Neural progenitor cell (in vitro differentiated cells): ENCODE data around the gene SLC39A12. TPM values are rescaled to one million over a fixed set of nuclear protein-coding genes. Genes with fewer than 3 reads are reported as not detected.

ENCODE experiments used
- DNase-seq: peaks from one replicate; pipeline ENCODE4 v3.0.0-alpha.2; 2016; ENCODE audit warnings: low spot score
- H2AFZ ChIP-seq: fragments of 200-600 bp; sonication (generic); replicated peaks from 2 replicates; pipeline ENCODE4 v1.6.1; 2016; ENCODE audit warnings: antibody characterized with exemption
- H3F3A ChIP-seq: fragments of 200-600 bp; sonication (generic); 2 replicates; pipeline ENCODE4 v1.6.1; 2016; ENCODE audit warnings: antibody characterized with exemption, low read depth
- H3K27ac ChIP-seq: fragments of 200-600 bp; sonication (generic); 2 replicates; pipeline ENCODE4 v1.5.1; 2016; ENCODE audit warnings: mild to moderate bottlenecking
- H3K27me3 ChIP-seq: fragments of 200-600 bp; sonication (generic); 2 replicates; pipeline ENCODE4 v1.6.1; 2016; ENCODE audit warnings: mild to moderate bottlenecking, moderate library complexity
- H3K36me3 ChIP-seq: fragments of 200-600 bp; sonication (generic); 2 replicates; pipeline ENCODE4 v1.5.1; 2016
- H3K4me1 ChIP-seq: fragments of 200-600 bp; sonication (generic); 2 replicates; pipeline ENCODE4 v1.6.1; 2016; ENCODE audit warnings: mixed run types
- H3K4me2 ChIP-seq: fragments of 200-600 bp; sonication (generic); 2 replicates; pipeline ENCODE4 v1.6.1; 2016
- H3K4me3 ChIP-seq: fragments of 200-600 bp; sonication (generic); 2 replicates; pipeline ENCODE4 v1.5.1; 2016
- H3K79me2 ChIP-seq: fragments of 200-600 bp; sonication (generic); 2 replicates; pipeline ENCODE4 v1.6.1; 2016; ENCODE audit warnings: low read depth
- H3K9ac ChIP-seq: fragments of 200-600 bp; sonication (generic); 2 replicates; pipeline ENCODE4 v1.6.1; 2016
- H3K9me3 ChIP-seq: fragments of 200-600 bp; sonication (generic); 2 replicates; pipeline ENCODE4 v1.5.1; 2016; ENCODE audit warnings: low read depth
- H4K20me1 ChIP-seq: fragments of 200-600 bp; sonication (generic); 2 replicates; pipeline ENCODE4 v1.6.1; 2016; ENCODE audit warnings: low read depth
- H3K27ac Mint-ChIP-seq: 3 replicates; pipeline ENCODE4 v1.8.0; 2021; ENCODE audit warnings: mixed read lengths
- H3K27me3 Mint-ChIP-seq: 2 replicates; pipeline ENCODE4 v1.8.0; 2022; ENCODE audit warnings: low read depth, mild to moderate bottlenecking, inconsistent platforms, moderate library complexity, mixed read lengths; ENCODE audit not compliant: insufficient read depth
- H3K36me3 Mint-ChIP-seq: 3 replicates; pipeline ENCODE4 v1.8.0; 2021; ENCODE audit warnings: mixed read lengths
- H3K4me1 Mint-ChIP-seq: 3 replicates; pipeline ENCODE4 v1.8.0; 2021; ENCODE audit warnings: mixed read lengths
- H3K4me3 Mint-ChIP-seq: 3 replicates; pipeline ENCODE4 v1.8.0; 2021; ENCODE audit warnings: mild to moderate bottlenecking, moderate library complexity, mixed read lengths
- H3K9me3 Mint-ChIP-seq: 3 replicates; pipeline ENCODE4 v1.8.0; 2020; ENCODE audit warnings: mixed read lengths
- EZH2 ChIP-seq: fragments of 200-600 bp; sonication (generic); IDR thresholded peaks from 2 replicates; pipeline ENCODE4 v1.6.1; 2017; ENCODE audit warnings: antibody characterized with exemption, mild to moderate bottlenecking, moderate library complexity
- EZH2phosphoT487 ChIP-seq: fragments of 200-600 bp; sonication (generic); IDR thresholded peaks from 2 replicates; pipeline ENCODE4 v1.6.1; 2017; ENCODE audit warnings: antibody characterized with exemption
- total RNA-seq: library from RNA; depleted of rRNA; stranded (reverse); fragments of >200 nt; gene quantifications from 2 replicates; pipeline ENCODE4 v1.2.3, GENCODE V29; 2015; ENCODE audit warnings: low replicate concordance
- TF ChIP-seq, protein P1 (sequence below): fragments of 200-600 bp; sonication (generic); IDR thresholded peaks from 2 replicates; pipeline ENCODE4 v1.5.1; 2017; ENCODE audit warnings: antibody characterized with exemption, mild to moderate bottlenecking

SLC39A12 gene
- total RNA-seq, 1 donor from 2014 or later, result 0.22 TPM

- H4K20me1 ChIP-seq, result no peaks in the 10 kb centered on the region
- Mint-ChIP-seq H3K27ac (no peak overlapping the region), H3K4me3 (no peak overlapping the region), H3K4me1 (peaks cover 8% of the 10 kb centered on the region), H3K27me3 (no peaks in the 10 kb centered on the region), H3K9me3 (no peaks in the 10 kb centered on the region), H3K36me3 (no peaks in the 10 kb centered on the region)
- no peaks in the 10 kb centered on the region for H3K79me2 ChIP-seq
- no peaks in the 10 kb centered on the region for H3K36me3 ChIP-seq
- no peak overlapping the region for H3K27ac ChIP-seq
- H3K9ac ChIP-seq, result no peak overlapping the region
- TF ChIP-seq EZH2, result no peak
- TF ChIP-seq, protein P1, sequence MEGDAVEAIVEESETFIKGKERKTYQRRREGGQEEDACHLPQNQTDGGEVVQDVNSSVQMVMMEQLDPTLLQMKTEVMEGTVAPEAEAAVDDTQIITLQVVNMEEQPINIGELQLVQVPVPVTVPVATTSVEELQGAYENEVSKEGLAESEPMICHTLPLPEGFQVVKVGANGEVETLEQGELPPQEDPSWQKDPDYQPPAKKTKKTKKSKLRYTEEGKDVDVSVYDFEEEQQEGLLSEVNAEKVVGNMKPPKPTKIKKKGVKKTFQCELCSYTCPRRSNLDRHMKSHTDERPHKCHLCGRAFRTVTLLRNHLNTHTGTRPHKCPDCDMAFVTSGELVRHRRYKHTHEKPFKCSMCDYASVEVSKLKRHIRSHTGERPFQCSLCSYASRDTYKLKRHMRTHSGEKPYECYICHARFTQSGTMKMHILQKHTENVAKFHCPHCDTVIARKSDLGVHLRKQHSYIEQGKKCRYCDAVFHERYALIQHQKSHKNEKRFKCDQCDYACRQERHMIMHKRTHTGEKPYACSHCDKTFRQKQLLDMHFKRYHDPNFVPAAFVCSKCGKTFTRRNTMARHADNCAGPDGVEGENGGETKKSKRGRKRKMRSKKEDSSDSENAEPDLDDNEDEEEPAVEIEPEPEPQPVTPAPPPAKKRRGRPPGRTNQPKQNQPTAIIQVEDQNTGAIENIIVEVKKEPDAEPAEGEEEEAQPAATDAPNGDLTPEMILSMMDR, result no peak
- TF ChIP-seq EZH2phosphoT487, result no peak
- H3K4me3 ChIP-seq, result no peak overlapping the region
- H3K4me2 ChIP-seq, result no peak overlapping the region
- no peak overlapping the region for H2AFZ ChIP-seq
- H3K9me3 ChIP-seq, result no peaks in the 10 kb centered on the region
- no peak for DNase-seq
- no peaks in the 10 kb centered on the region for H3K27me3 ChIP-seq
- no peaks in the 10 kb centered on the region for H3K4me1 ChIP-seq
- no peaks in the 10 kb centered on the region for H3F3A ChIP-seq
Observed at GRCh38 chr10:17906002-17906401, 45.7 kb upstream of the SLC39A12 start.

DNA sequence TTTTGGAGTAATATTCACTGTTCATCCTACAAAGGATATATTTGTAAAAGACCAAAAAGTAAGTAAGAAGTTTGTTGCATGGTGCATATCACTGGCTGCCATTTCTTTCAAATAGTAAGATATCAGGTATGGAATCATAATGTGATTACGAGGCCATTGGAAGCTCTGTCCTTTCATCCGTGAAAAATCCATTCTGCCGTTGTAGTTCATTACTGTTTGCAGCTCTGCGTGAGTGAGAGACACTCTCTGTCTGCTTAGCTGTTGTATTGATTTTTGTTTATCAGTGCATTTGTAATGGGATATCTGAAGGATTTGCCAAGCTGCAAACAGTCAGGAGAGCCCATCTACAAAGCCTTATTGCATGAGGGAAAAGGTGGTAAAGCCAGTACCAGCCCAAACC is 44.1 kb upstream of the SLC39A12 start:
- Mint-ChIP-seq H3K27ac (no peak overlapping the region), H3K9me3 (peaks cover 2% of the 10 kb centered on the region)
- TF ChIP-seq EZH2 (no peak), EZH2phosphoT487 (no peak)
- TF ChIP-seq, protein P1, result no peak

GRCh38 chr10:17910125-17910789 is 41.5 kb upstream of the SLC39A12 start:
- H3K4me1 ChIP-seq, result no peaks in the 10 kb centered on the region
- H3K27ac ChIP-seq, result no peak overlapping the region
- DNase-seq, result peak; percentile 70
- H3K4me3 Mint-ChIP-seq, result no peak overlapping the region
- H3K9me3 Mint-ChIP-seq, result peaks cover 2% of the 10 kb centered on the region
- H3K9me3 ChIP-seq, result no peaks in the 10 kb centered on the region
- no peak overlapping the region for H3K4me2 ChIP-seq
- no peaks in the 10 kb centered on the region for H3K36me3 ChIP-seq
- no peaks in the 10 kb centered on the region for H3K27me3 Mint-ChIP-seq
- peak overlapping the region; percentile 69 for H2AFZ ChIP-seq
- H4K20me1 ChIP-seq, result no peaks in the 10 kb centered on the region
- H3K79me2 ChIP-seq, result no peaks in the 10 kb centered on the region
- no peak for TF ChIP-seq EZH2
- TF ChIP-seq, protein P1, result peak; percentile 74
- TF ChIP-seq EZH2phosphoT487, result no peak
- H3K4me3 ChIP-seq, result no peak overlapping the region
- no peaks in the 10 kb centered on the region for H3K36me3 Mint-ChIP-seq
- H3F3A ChIP-seq, result peaks cover 5% of the 10 kb centered on the region
- H3K9ac ChIP-seq, result no peak overlapping the region
- H3K4me1 Mint-ChIP-seq, result peaks cover 8% of the 10 kb centered on the region
- H3K27ac Mint-ChIP-seq, result no peak overlapping the region
- no peaks in the 10 kb centered on the region for H3K27me3 ChIP-seq

More for the DNA sequence above, 44.1 kb upstream of the SLC39A12 start:
- Mint-ChIP-seq H3K4me3 (no peak overlapping the region), H3K36me3 (no peaks in the 10 kb centered on the region), H3K4me1 (peaks cover 8% of the 10 kb centered on the region), H3K27me3 (no peaks in the 10 kb centered on the region)
- H3K4me2 ChIP-seq, result no peak overlapping the region
- H3K4me3 ChIP-seq, result no peak overlapping the region
- H3F3A ChIP-seq, result no peaks in the 10 kb centered on the region
- H3K27me3 ChIP-seq, result no peaks in the 10 kb centered on the region
- H3K27ac ChIP-seq, result no peak overlapping the region
- H3K36me3 ChIP-seq, result no peaks in the 10 kb centered on the region
- no peak for DNase-seq
- H3K4me1 ChIP-seq, result no peaks in the 10 kb centered on the region
- no peaks in the 10 kb centered on the region for H4K20me1 ChIP-seq
- H3K9me3 ChIP-seq, result no peaks in the 10 kb centered on the region
- no peaks in the 10 kb centered on the region for H3K79me2 ChIP-seq
- peak overlapping the region; percentile 7 for H2AFZ ChIP-seq
- H3K9ac ChIP-seq, result no peak overlapping the region
